GM13976 (cell line): ENCODE measurements around the gene MEIS1.

Experiments used
- DNase-seq: peaks from one replicate; pipeline ENCODE4 v3.0.0; 2012; ENCODE audit warnings: low spot score
- CTCF ChIP-seq: IDR thresholded peaks from 2 replicates; pipeline ENCODE4 v1.5.1; 2012; ENCODE audit warnings: borderline replicate concordance, mild to moderate bottlenecking; ENCODE audit not compliant: insufficient read depth; ENCODE audit errors: extremely low read depth, missing control alignments, control extremely low read depth
- in situ Hi-C: fragments of 300-500 bp; cut with MboI; formaldehyde crosslinking; loops from one replicate; pipeline ENCODE4 v1.12.0; 2022; ENCODE audit warnings: low sequenced_read_pairs, mixed read lengths, inconsistent platforms; ENCODE audit not compliant: unreplicated experiment

Gene MEIS1

GRCh38 chr2:66408905-66409304 is 26.0 kb upstream of the MEIS1 start:
- DNase-seq, result no peak
- in situ Hi-C loops, result no loop called here
- TF ChIP-seq CTCF, result no peak

GRCh38 chr2:66412874-66413273 is 22.1 kb upstream of the MEIS1 start:
- in situ Hi-C loops, result no loop called here

DNA sequence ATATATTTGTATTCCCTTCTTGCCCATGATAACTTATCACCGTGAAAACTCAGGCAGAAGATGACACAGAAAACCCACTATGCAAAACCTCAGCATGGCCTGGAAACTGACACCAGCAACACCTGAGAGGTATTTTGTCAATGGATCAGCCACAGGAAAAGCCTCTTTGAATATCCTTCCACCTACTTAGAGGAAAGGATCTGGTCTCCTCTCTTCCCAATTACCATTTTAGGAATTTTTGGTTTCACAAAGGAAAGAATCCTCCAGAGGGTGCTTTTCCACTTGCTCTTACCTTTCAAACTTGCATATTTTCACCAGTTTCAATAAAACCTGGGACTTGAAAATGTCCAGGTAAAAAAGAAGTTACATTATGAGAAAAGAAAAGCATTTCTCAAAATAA is 20.0 kb upstream of the MEIS1 start:
- no peak for TF ChIP-seq CTCF
- DNase-seq, result no peak
- in situ Hi-C loops, result no loop called here

More at GRCh38 chr2:66412874-66413273, 22.1 kb upstream of the MEIS1 start:
- no peak for TF ChIP-seq CTCF
- DNase-seq, result no peak

- no peak for DNase-seq
- in situ Hi-C loops, result no loop called here
Measured at GRCh38 chr2:66418381-66418780, 16.5 kb upstream of the MEIS1 start.

GRCh38 chr2:66421612-66422011 is 13.3 kb upstream of the MEIS1 start:
- no peak for TF ChIP-seq CTCF
- in situ Hi-C loops, result no loop called here
- DNase-seq, result no peak

More at GRCh38 chr2:66418381-66418780, 16.5 kb upstream of the MEIS1 start:
- no peak for TF ChIP-seq CTCF

DNA sequence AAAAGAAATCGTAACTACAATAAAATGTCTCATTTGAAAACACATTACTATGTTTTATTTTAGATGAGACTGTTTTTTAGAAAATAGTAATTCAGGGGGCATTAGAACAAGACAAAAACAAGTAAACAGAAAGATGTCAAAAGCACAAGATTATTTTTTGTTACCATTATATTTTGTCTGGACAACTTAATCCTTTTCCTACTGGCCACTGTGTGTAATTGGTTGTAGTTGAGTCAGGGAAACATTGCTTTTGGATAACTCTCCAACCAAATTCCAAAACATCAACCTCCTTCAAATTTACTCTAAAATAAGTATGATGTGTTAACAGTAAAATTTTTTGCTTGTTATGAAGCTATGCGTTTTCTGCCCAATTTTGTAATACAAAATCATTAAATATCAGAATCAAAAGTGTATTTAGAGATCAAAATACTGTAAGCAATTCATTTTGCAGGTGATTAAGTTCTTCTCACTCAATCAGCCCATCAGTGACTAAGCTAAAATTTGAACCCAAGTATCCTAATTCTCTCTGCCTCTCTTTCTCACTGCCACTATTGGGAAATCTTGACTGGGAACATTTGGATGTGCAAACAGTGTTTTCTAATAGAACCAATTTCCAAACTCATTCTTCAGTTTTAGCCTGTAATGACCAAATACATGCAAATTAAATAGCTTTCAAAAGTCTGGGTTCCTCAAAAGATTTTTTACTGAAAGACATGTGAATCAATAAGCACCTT is 11.4 kb upstream of the MEIS1 start:
- no peak for TF ChIP-seq CTCF
- in situ Hi-C loops, result no loop called here
- DNase-seq, result no peak
